Measurements from ENCODE around the gene AFF3. TPM values are rescaled to one million over a fixed set of nuclear protein-coding genes. Genes with fewer than 3 reads are reported as not detected.

AFF3 gene
- total and polyA plus RNA-seq, 2 of the 4 experiments (the other 2 are of a cell fraction) = 12.9 to 14.3 TPM

GRCh38 chr2:99970292-99970868 lies 172.0 kb downstream of the AFF3 start:
- no peak overlapping the region for H2AFZ ChIP-seq (replicated peaks; ENCODE audit: low read length, poor library complexity)
- CTCF ChIA-PET = interaction anchor here (1.1 kb wide), 1 partner anchor 9 kb away, joined by 3 read pairs; no protein-coding TSS in a partner anchor
- no peak overlapping the region for H3K4me3 ChIP-seq (ENCODE audit: insufficient read depth, low read depth, low read length)

More at GRCh38 chr2:99970292-99970868, 172.0 kb downstream of the AFF3 start:
- in situ Hi-C loops (cut with MboI; ENCODE audit: low sequenced_read_pairs) (no loop called here), dilution Hi-C loops (cut with HindIII; ENCODE audit: low sequenced_read_pairs, unreplicated experiment) (no loop called here), intact Hi-C loops (cut with micrococcal nuclease) (no loop called here)
- no peaks in the 10 kb centered on the region for H3K27me3 ChIP-seq (ENCODE audit: control insufficient read depth, insufficient read depth, low read length)
- H3K23ac ChIP-seq (ENCODE audit: low read depth, low read length) = 0 out of 2 replicates have a peak overlapping the region, but pooled peaks have one; percentile 5
- POLR2A ChIA-PET (ENCODE audit: unreplicated experiment) = no interaction called here
- peak overlapping the region; percentile 3; the same call in 1 of the 2 replicates for H3K27ac ChIP-seq (ENCODE audit: insufficient read depth, low read length)
- H2AK9ac ChIP-seq (replicated peaks; ENCODE audit: low read depth, low read length, poor library complexity) = peak overlapping the region; percentile 31
- H3K18ac ChIP-seq (ENCODE audit: low read depth, low read length) = peak overlapping the region; percentile 45
- H2BK120ac ChIP-seq (ENCODE audit: low read depth, low read length) = peak overlapping the region; percentile 68; the same call in 1 of the 2 replicates
- DNase-seq (peak; percentile 58), ATAC-seq (ENCODE audit: low read depth) (no peak)
- H3K56ac ChIP-seq (ENCODE audit: extremely low read depth, insufficient read depth, low read length) = no peak overlapping the region
- H3K36me3 ChIP-seq (ENCODE audit: control insufficient read depth, insufficient read depth, low read length) = peaks cover 8% of the 10 kb centered on the region
- no peak overlapping the region for H3K4me2 ChIP-seq (ENCODE audit: low read depth, low read length)
- WGBS, 2 experiments (ENCODE audit: extremely low coverage in 2 of 2, insufficient read length in 1 of 2) = 10% methylated on average over 2 of the region's 12 CpGs; no CpG with 5 or more reads in 1 of the 2 experiments
- no peaks in the 10 kb centered on the region for H3K9me3 ChIP-seq (ENCODE audit: control insufficient read depth, insufficient read depth, low read length)
- H4K5ac ChIP-seq (ENCODE audit: low read depth, low read length) = peak overlapping the region; percentile 52
- no peak overlapping the region for H2BK5ac ChIP-seq (ENCODE audit: low read depth, low read length, poor library complexity, severe bottlenecking)
- peak overlapping the region; percentile 4; the same call in 1 of the 2 replicates for H3K14ac ChIP-seq (replicated peaks; ENCODE audit: low read depth, low read length)
- H2BK15ac ChIP-seq (ENCODE audit: low read depth, low read length) = peak overlapping the region; percentile 71; the same call in 2 of the 3 replicates
- no peak for TF ChIP-seq RCOR1 (IDR thresholded peaks at IDR 0.05; ENCODE audit: insufficient replicate concordance, low read length)
- peak; percentile 79 for TF ChIP-seq CEBPB (IDR thresholded peaks at IDR 0.05; ENCODE audit: low read depth, low read length)
- peak overlapping the region; percentile 43 for H4K91ac ChIP-seq (ENCODE audit: insufficient read depth, low read depth, low read length)
- H2AK5ac ChIP-seq (ENCODE audit: low read depth, low read length) = peak overlapping the region; percentile 63; the same call in 1 of the 2 replicates
- H3K4ac ChIP-seq (ENCODE audit: low read depth, low read length) = peak overlapping the region; percentile 73
- peak overlapping the region in 1 of 2 experiments; percentile 39; a peak in 1 of 4 replicates for H4K8ac ChIP-seq (ENCODE audit: low read depth in 2 of 2, low read length in 2 of 2)
- BruUV-seq (replicated peaks) = no TSS peak
- H4K20me1 ChIP-seq (ENCODE audit: insufficient read depth, low read length) = peaks cover 3% of the 10 kb centered on the region; the same call in 1 of the 2 replicates
- peaks cover 8 to 30% of the 10 kb centered on the region in 2 experiments; a peak in 2 of 4 replicates for H3K79me1 ChIP-seq (ENCODE audit: low read depth in 1 of 2, low read length in 2 of 2)
- H2BK20ac ChIP-seq (ENCODE audit: low read depth, low read length) = peak overlapping the region; percentile 28; the same call in 1 of the 2 replicates
- H3K4me1 ChIP-seq (ENCODE audit: control insufficient read depth, insufficient read depth, low read length) = peaks cover 17% of the 10 kb centered on the region
- peaks cover 12% of the 10 kb centered on the region for H3K9me1 ChIP-seq (ENCODE audit: insufficient read depth, low read length)
- H3K9ac ChIP-seq (ENCODE audit: low read depth, low read length) = no peak overlapping the region

All from IMR-90 (cell line).